Spinal cord (tissue), 10 donors: Measurements from ENCODE around the gene DYSF. TPM values are rescaled to one million over a fixed set of nuclear protein-coding genes. Genes with fewer than 3 reads are reported as not detected.

Source experiments
- DNase-seq, 6 donors: peaks; one replicate each; pipeline versions ENCODE4 v3.0.0 to v3.0.0-alpha.2; 2013 to 2015; ENCODE audit warnings: low spot score in 6 of 6, low read depth in 4 of 6
- H3K27ac ChIP-seq: one replicate; pipeline ENCODE4 v1.5.1; 2013; ENCODE audit warnings: low read depth, low read length, control low read depth
- H3K27me3 ChIP-seq: one replicate; pipeline ENCODE4 v1.6.1; 2013; ENCODE audit warnings: low read length; ENCODE audit not compliant: control insufficient read depth, insufficient read depth
- H3K36me3 ChIP-seq: one replicate; pipeline ENCODE4 v1.6.1; 2013; ENCODE audit warnings: low read length; ENCODE audit not compliant: control insufficient read depth, insufficient read depth
- H3K4me1 ChIP-seq: one replicate; pipeline ENCODE4 v1.6.1; 2013; ENCODE audit warnings: low read length; ENCODE audit not compliant: control insufficient read depth, insufficient read depth
- H3K4me3 ChIP-seq: one replicate; pipeline ENCODE4 v1.5.1; 2013; ENCODE audit warnings: low read depth, low read length, control low read depth
- H3K9me3 ChIP-seq: one replicate; pipeline ENCODE4 v1.6.1; 2013; ENCODE audit warnings: low read length; ENCODE audit not compliant: control insufficient read depth, insufficient read depth
- WGBS: methylation state at CpG from one replicate; pipeline ENCODE4 v1.1.5; 2013; ENCODE audit warnings: missing lambda C conversion rate; ENCODE audit not compliant: insufficient coverage; 5-methylcytosine and 5-hydroxymethylcytosine counted together
- polyA plus RNA-seq, 2 donors: library from polyadenylated mRNA; unstranded; fragments of 120-200 nt; gene quantifications; one replicate each; pipeline ENCODE4 v1.2.1, GENCODE V29; 2013; ENCODE audit not compliant: insufficient read length in 2 of 2
- total RNA-seq, 2 donors: library from RNA; depleted of rRNA in 1 of 2; stranded (reverse); fragments of 120-200 nt in 1 of 2; fragments of >200 nt in 1 of 2; gene quantifications; one replicate each; pipeline versions ENCODE4 v1.2.3 to v1.2.4, GENCODE V29; 2013 to 2014
- donor health status: healthy.

The DYSF gene
- total and polyA plus RNA-seq, 4 donors = 3.5 to 12.0 (median 6.7) TPM

DNA sequence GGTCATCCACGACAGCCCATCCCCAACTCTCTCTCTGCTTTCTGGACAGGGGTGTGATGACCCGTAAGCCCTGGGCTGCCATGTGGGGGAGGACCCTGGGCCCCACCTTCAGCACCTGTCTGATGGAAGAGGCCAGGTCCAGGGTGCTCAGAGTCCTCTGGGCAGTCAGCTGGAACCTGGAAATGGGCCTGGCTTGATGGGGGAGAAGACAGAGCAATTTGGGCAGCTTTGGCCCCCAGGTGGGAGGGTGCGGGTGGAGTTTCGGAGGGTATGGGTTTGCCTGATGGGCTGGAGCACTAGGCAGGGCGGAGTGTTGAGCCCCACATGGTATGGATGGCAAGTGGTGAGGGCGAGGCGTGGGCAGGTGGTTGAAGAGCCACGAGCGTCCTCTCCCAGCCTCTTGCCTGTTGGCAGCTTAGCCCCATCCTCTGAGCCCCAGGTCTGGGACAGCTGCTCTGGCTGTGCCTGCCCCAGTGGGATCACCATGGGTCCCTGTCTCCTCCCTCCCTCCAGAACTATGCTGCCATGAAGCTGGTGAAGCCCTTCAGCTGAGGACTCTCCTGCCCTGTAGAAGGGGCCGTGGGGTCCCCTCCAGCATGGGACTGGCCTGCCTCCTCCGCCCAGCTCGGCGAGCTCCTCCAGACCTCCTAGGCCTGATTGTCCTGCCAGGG is 232.7 kb downstream of the DYSF start:
- no peak overlapping the region for H3K27ac ChIP-seq
- H3K27me3 ChIP-seq = no peaks in the 10 kb centered on the region
- no peaks in the 10 kb centered on the region for H3K36me3 ChIP-seq
- H3K4me3 ChIP-seq = no peak overlapping the region
- H3K4me1 ChIP-seq = peaks cover 15% of the 10 kb centered on the region
- DNase-seq = no peak
- no peaks in the 10 kb centered on the region for H3K9me3 ChIP-seq
- WGBS = 97% methylated on average over 12 of the region's 13 CpGs

- H3K36me3 ChIP-seq = no peaks in the 10 kb centered on the region
- no peak overlapping the region for H3K27ac ChIP-seq
- 100% methylated on average over 1 of the region's 6 CpGs for WGBS
Observed at GRCh38 chr2:71686781-71687180, 233.4 kb downstream of the DYSF start.

GRCh38 chr2:71687412-71687811 is 234.1 kb downstream of the DYSF start:
- Histone ChIP-seq H3K4me1 (peaks cover 24% of the 10 kb centered on the region), H3K9me3 (no peaks in the 10 kb centered on the region), H3K27ac (no peak overlapping the region), H3K4me3 (no peak overlapping the region), H3K36me3 (no peaks in the 10 kb centered on the region), H3K27me3 (no peaks in the 10 kb centered on the region)
- DNase-seq = peak in 1 of 6 donors; percentile 24
- WGBS = 74% methylated on average over 10 of the region's 10 CpGs

More at GRCh38 chr2:71686781-71687180, 233.4 kb downstream of the DYSF start:
- Histone ChIP-seq H3K27me3 (no peaks in the 10 kb centered on the region), H3K4me1 (peaks cover 19% of the 10 kb centered on the region), H3K9me3 (no peaks in the 10 kb centered on the region), H3K4me3 (no peak overlapping the region)
- no peak for DNase-seq

DNA sequence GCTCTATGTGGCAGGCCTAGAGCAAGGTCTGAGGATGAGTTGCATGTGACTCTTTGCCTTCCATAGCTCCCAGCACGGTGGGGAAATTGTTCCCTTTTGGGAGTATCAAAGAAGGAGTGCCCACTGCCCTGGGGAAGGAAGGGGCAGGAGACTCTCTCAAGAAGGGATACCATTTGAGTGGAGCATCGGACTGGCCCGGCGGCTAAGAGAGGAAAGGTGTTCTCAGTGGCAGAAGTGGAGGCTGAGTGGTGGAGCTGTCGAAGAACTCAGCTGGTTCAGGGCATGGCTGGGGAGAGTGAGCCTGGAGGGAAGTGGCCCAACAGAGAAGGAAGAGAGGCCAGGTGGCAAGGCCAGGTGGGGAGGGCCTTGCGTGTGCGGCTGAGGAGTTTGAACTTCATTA is 235.2 kb downstream of the DYSF start:
- H3K27ac ChIP-seq = no peak overlapping the region
- H3K4me1 ChIP-seq = peaks cover 24% of the 10 kb centered on the region
- no peaks in the 10 kb centered on the region for H3K27me3 ChIP-seq
- no peak for DNase-seq
- H3K36me3 ChIP-seq = no peaks in the 10 kb centered on the region
- H3K9me3 ChIP-seq = no peaks in the 10 kb centered on the region
- 98% methylated on average over 7 of the region's 7 CpGs for WGBS
- no peak overlapping the region for H3K4me3 ChIP-seq

GRCh38 chr2:71689393-71689792 is 236.0 kb downstream of the DYSF start:
- DNase-seq = no peak
- H3K9me3 ChIP-seq = no peaks in the 10 kb centered on the region
- H3K4me3 ChIP-seq = no peak overlapping the region
- WGBS = 83% methylated on average over 1 of the region's 2 CpGs
- H3K36me3 ChIP-seq = no peaks in the 10 kb centered on the region
- no peaks in the 10 kb centered on the region for H3K27me3 ChIP-seq
- peaks cover 28% of the 10 kb centered on the region for H3K4me1 ChIP-seq
- no peak overlapping the region for H3K27ac ChIP-seq

GRCh38 chr2:71689968-71690834 is 236.8 kb downstream of the DYSF start:
- H3K4me1 ChIP-seq = peaks cover 28% of the 10 kb centered on the region
- no peak overlapping the region for H3K27ac ChIP-seq
- H3K9me3 ChIP-seq = no peaks in the 10 kb centered on the region
- H3K27me3 ChIP-seq = no peaks in the 10 kb centered on the region
- H3K36me3 ChIP-seq = no peaks in the 10 kb centered on the region
- peak in 1 of 6 donors; percentile 71 for DNase-seq
- WGBS = 94% methylated on average over 17 of the region's 21 CpGs
- H3K4me3 ChIP-seq = no peak overlapping the region

GRCh38 chr2:71690876-71691475 is 237.6 kb downstream of the DYSF start:
- Histone ChIP-seq H3K4me1 (peaks cover 22% of the 10 kb centered on the region), H3K27me3 (no peaks in the 10 kb centered on the region), H3K36me3 (no peaks in the 10 kb centered on the region), H3K27ac (no peak overlapping the region), H3K9me3 (no peaks in the 10 kb centered on the region), H3K4me3 (no peak overlapping the region)
- 51% methylated on average over 9 of the region's 12 CpGs for WGBS
- DNase-seq = peak in 3 of 6 donors; percentile 12 to 72 (median 12)

DNA sequence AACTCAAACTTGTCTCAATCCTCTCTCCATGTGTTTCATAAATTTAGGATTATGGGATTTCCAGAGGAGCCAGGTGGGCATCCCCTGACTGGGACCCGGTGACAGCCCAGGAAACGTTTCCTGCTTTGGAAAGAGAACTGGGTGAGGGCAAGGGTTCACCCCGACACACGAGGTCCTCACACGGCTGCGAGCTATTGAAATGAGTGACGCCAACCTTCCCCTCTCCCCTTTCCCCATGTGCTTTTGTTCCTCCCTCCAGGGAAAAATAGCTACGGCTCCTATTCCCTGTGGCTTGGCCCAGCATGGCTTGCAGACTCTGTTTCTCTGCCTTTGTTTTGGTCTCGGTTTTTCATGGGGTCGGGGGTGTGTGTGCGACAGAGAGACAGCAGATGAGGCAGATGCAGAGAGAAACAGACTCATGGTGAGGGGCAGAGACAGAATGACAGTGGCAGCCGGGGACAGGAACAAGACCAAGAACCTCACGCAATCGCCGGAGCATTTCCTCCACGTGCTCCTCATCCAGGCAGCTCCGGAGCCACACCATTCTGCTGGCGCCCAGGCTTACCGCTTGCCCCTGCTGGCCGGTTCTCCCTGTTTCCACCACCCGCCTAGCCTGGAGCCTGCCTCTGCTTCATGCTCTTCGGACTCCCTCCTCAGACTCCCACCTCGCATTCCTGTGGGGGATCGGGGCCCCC is 238.5 kb downstream of the DYSF start:
- peaks cover 28% of the 10 kb centered on the region for H3K4me1 ChIP-seq
- no peak overlapping the region for H3K4me3 ChIP-seq
- no peak overlapping the region for H3K27ac ChIP-seq
- DNase-seq = peak in 1 of 6 donors; percentile 20
- no peaks in the 10 kb centered on the region for H3K9me3 ChIP-seq
- H3K36me3 ChIP-seq = no peaks in the 10 kb centered on the region
- H3K27me3 ChIP-seq = no peaks in the 10 kb centered on the region
- WGBS = 29% methylated on average over 24 of the region's 24 CpGs

DNA sequence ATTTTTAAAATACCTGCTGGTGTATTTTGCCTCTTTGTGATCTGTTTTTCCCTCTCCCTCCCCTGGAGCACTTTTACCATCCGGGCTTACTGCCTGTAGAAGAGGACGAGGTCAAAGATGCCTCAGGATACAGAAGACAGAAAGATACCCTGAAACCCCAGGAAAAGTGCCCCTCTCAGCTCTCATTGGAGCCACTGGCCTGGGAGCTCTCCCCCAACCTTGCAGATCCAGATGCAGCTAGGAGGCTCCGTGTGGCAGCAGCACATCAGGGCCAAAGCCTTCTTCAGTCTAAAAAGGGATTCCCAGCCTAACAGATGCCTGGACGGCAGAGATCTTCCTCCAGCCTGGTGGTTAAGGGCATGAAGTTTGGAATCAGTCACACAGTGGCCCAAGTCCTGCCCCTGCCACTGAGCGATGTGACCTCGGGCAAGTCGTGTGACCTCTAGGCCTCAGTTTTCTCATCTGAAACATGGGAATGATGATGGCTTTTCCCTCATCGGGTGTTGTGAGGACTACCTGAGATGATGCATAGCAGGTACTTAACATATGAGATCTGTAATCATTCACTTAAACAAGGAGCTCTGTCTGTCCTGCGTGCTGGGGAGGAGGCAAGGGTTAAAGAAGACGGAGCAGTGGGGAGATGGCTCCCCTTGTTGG is 239.4 kb downstream of the DYSF start:
- no peak overlapping the region for H3K27ac ChIP-seq
- peaks cover 23% of the 10 kb centered on the region for H3K4me1 ChIP-seq
- no peaks in the 10 kb centered on the region for H3K27me3 ChIP-seq
- WGBS = 95% methylated on average over 8 of the region's 10 CpGs
- no peaks in the 10 kb centered on the region for H3K36me3 ChIP-seq
- no peak overlapping the region for H3K4me3 ChIP-seq
- DNase-seq = no peak
- H3K9me3 ChIP-seq = no peaks in the 10 kb centered on the region
